ENCODE data around the gene PCED1B.

- TF ChIP-seq CTCF (IDR thresholded peaks at IDR 0.05) (no peak), EZH2 (IDR thresholded peaks at IDR 0.05; ENCODE audit: borderline replicate concordance, insufficient read depth, low read depth, low read length, poor library complexity, severe bottlenecking) (no peak)
Measured at GRCh38 chr12:47267571-47267970, 188.2 kb downstream of the PCED1B start.
